ENCODE results near the gene KIAA0825.

DNA sequence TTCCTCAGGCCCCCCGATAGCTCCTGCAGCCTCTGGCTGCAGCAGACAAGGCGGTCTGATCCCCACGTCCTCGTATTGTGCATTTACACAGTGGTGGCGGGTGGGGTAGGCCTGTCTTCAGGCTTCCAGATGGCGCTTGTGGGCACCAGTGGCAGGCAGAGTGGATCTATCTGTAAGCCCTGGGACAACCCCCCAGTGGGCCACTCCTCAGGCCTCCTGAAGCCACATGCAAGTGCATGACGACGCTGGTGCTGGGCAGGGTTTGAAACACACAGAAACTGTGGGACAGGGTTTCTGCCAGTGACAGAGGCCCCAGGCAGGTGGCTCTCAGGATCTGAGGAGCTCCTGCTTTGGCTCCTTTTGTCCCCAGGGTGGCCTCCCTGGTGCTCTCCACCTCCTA is 42.1 kb upstream of the KIAA0825 start:
- TF ChIP-seq CTCF (IDR thresholded peaks at IDR 0.05) (no peak), TAF1 (IDR thresholded peaks at IDR 0.05; ENCODE audit: borderline replicate concordance, low read depth, low read length) (no peak), POLR2AphosphoS5 (IDR thresholded peaks at IDR 0.05; ENCODE audit: low read depth, low read length) (no peak), MXI1 (IDR thresholded peaks at IDR 0.05; ENCODE audit: low read depth, low read length) (no peak), EP300 (IDR thresholded peaks at IDR 0.05; ENCODE audit: borderline replicate concordance in 1 of 2, low read depth in 1 of 2, low read length in 1 of 2) (no peak), EZH2phosphoT487 (IDR thresholded peaks at IDR 0.05; ENCODE audit: borderline replicate concordance, low read depth) (no peak)
